ENCODE measurements around the gene DLGAP4. TPM values are rescaled to one million over a fixed set of nuclear protein-coding genes. Genes with fewer than 3 reads are reported as not detected.

The DLGAP4 gene
- total and polyA plus RNA-seq, 2 of the 13 experiments (the other 11 are each of a cell fraction or from before 2014, with no cell fraction given), result 15.2 to 26.7 TPM

DNA sequence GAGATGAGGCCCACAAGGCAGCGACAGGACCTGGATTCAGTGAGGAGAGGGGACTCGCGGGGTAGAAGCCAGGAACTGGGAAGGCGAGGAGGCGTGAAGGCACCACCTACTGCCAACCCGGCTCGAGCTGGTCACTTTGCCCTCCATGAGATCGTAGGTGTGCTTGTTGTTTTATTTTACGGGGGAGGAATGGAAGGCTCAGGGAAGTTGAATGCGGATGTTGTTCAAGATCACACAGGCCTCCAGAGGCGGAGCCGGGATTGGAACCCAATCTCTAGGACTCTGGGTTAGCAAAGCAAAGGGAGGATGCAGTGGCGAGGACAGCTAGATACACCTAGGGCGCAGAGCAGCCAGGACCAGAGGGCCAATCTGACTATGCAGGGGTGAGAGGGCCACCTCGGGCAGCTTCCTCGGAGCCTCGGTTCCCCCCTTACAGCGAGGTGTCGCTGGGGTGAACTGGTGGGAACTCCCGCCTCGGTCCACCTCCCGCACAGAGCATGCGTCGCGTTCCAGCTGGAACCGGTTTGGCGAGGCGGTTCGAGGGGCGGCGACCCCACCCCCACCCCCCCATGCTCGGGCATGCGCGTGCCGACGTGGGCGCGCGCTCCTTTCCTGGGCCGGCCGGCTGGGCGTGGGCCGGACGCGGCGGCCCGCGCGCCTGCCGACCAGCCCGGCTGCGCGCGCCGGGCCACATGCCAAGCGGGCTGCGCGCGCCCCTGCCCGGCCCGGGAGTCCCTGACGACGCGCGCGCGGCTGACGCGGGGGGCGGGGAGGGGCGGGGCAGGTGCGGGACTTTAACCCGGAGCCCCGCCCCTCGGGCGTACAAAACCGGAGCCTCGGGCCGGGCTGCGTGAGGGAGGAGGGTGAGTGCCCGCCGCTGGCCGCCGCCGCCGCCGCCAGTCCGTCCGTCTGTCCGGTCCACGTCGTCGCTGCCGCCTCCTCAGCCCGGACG is 154.8 kb downstream of the DLGAP4 start (continued):
- TF ChIP-seq ZNF780A (CRISPR knock-in tag; IDR thresholded peaks at IDR 0.05), result no peak
- TF ChIP-seq GTF3A (CRISPR knock-in tag; conservative IDR thresholded peaks at IDR 0.05), result no peak
- TF ChIP-seq FOXP1 (IDR thresholded peaks at IDR 0.05), result no peak
- TF ChIP-seq FOXP1 (CRISPR knock-in tag; IDR thresholded peaks at IDR 0.05), result no peak
- TF ChIP-seq MXI1 (IDR thresholded peaks at IDR 0.05; ENCODE audit: borderline replicate concordance, low read depth, low read length), result peak; percentile 73; the same call in 1 of the 3 replicates
- no peak for TF ChIP-seq FOSL1 (CRISPR knock-in tag; IDR thresholded peaks at IDR 0.05; ENCODE audit: borderline replicate concordance)
- peak; percentile 87; the same call in 1 of the 2 replicates for TF ChIP-seq BRCA1 (CRISPR knock-in tag; IDR thresholded peaks at IDR 0.05)
- 0 out of 2 replicates have a peak, but pooled peaks have one; percentile 69 for TF ChIP-seq SNAPC4 (CRISPR knock-in tag; IDR thresholded peaks at IDR 0.05)
- no peak for TF ChIP-seq HMG20A (CRISPR knock-in tag; IDR thresholded peaks at IDR 0.05; ENCODE audit: borderline replicate concordance)
- TF ChIP-seq, protein P1, sequence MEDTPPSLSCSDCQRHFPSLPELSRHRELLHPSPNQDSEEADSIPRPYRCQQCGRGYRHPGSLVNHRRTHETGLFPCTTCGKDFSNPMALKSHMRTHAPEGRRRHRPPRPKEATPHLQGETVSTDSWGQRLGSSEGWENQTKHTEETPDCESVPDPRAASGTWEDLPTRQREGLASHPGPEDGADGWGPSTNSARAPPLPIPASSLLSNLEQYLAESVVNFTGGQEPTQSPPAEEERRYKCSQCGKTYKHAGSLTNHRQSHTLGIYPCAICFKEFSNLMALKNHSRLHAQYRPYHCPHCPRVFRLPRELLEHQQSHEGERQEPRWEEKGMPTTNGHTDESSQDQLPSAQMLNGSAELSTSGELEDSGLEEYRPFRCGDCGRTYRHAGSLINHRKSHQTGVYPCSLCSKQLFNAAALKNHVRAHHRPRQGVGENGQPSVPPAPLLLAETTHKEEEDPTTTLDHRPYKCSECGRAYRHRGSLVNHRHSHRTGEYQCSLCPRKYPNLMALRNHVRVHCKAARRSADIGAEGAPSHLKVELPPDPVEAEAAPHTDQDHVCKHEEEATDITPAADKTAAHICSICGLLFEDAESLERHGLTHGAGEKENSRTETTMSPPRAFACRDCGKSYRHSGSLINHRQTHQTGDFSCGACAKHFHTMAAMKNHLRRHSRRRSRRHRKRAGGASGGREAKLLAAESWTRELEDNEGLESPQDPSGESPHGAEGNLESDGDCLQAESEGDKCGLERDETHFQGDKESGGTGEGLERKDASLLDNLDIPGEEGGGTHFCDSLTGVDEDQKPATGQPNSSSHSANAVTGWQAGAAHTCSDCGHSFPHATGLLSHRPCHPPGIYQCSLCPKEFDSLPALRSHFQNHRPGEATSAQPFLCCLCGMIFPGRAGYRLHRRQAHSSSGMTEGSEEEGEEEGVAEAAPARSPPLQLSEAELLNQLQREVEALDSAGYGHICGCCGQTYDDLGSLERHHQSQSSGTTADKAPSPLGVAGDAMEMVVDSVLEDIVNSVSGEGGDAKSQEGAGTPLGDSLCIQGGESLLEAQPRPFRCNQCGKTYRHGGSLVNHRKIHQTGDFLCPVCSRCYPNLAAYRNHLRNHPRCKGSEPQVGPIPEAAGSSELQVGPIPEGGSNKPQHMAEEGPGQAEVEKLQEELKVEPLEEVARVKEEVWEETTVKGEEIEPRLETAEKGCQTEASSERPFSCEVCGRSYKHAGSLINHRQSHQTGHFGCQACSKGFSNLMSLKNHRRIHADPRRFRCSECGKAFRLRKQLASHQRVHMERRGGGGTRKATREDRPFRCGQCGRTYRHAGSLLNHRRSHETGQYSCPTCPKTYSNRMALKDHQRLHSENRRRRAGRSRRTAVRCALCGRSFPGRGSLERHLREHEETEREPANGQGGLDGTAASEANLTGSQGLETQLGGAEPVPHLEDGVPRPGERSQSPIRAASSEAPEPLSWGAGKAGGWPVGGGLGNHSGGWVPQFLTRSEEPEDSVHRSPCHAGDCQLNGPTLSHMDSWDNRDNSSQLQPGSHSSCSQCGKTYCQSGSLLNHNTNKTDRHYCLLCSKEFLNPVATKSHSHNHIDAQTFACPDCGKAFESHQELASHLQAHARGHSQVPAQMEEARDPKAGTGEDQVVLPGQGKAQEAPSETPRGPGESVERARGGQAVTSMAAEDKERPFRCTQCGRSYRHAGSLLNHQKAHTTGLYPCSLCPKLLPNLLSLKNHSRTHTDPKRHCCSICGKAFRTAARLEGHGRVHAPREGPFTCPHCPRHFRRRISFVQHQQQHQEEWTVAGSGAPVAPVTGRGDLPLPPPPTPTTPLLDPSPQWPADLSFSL (CRISPR knock-in tag; IDR thresholded peaks at IDR 0.05), result no peak
- TF ChIP-seq POLR2AphosphoS2 (IDR thresholded peaks at IDR 0.05; ENCODE audit: low read depth, low read length), result no peak
- TF ChIP-seq PHB2 (IDR thresholded peaks at IDR 0.05; ENCODE audit: partially characterized antibody), result no peak
- TF ChIP-seq ZNF530 (CRISPR knock-in tag; IDR thresholded peaks at IDR 0.05; ENCODE audit: low read depth), result no peak
- peak; percentile 88 for TF ChIP-seq SPEN (CRISPR knock-in tag; IDR thresholded peaks at IDR 0.05; ENCODE audit: low read depth)
- peak; percentile 35; the same call in 1 of the 2 replicates for TF ChIP-seq ZNF557 (CRISPR knock-in tag; IDR thresholded peaks at IDR 0.05)
- no peak for TF ChIP-seq ZBTB3 (CRISPR knock-in tag; IDR thresholded peaks at IDR 0.05; ENCODE audit: borderline replicate concordance, low read depth)
- TF ChIP-seq EHMT2 (IDR thresholded peaks at IDR 0.05; ENCODE audit: borderline replicate concordance, low read depth, low read length), result no peak; the same call in 1 of the 2 replicates

All from HepG2 (cell line).